RWPE1 (cell line): ENCODE data around the gene OR10G7.

ENCODE experiments used
- CTCF ChIA-PET: fragments of 350-600 bp; sonication (Branson Sonifier 250); formaldehyde crosslinking; extraction: SDS; loops from one replicate; lab custom pipeline; 2021; lab: Yijun Ruan, JAX
- POLR2A ChIA-PET: fragments of 400-600 bp; formaldehyde crosslinking; extraction: SDS; loops from one replicate; lab custom pipeline; 2020; ENCODE audit warnings: antibody characterized with exemption; ENCODE audit not compliant: low non-redundant PET; lab: Yijun Ruan, JAX
- DNase-seq: peaks from one replicate; pipeline ENCODE4 v3.0.0; 2012; ENCODE audit warnings: low spot score
- H3K27ac ChIP-seq: fragments of 450-650 bp; 2 replicates; pipeline ENCODE4 v1.5.1; 2017
- CTCF ChIP-seq: fragments of 450-650 bp; conservative IDR thresholded peaks from 2 replicates; pipeline ENCODE4 v1.5.1; 2017; ENCODE audit warnings: low read depth, mild to moderate bottlenecking

OR10G7 gene

GRCh38 chr11:124079631-124080326 is 38.7 kb upstream of the OR10G7 start:
- POLR2A ChIA-PET, result no interaction called here
- no peak for TF ChIP-seq CTCF
- H3K27ac ChIP-seq, result no peak overlapping the region
- CTCF ChIA-PET, result interaction anchor here (1.1 to 1.3 kb wide), 2 partner anchors 8 to 119 kb away, joined by 5 to 6 read pairs; no protein-coding TSS in a partner anchor
- no peak for DNase-seq

GRCh38 chr11:124078591-124078990 is 37.5 kb upstream of the OR10G7 start:
- POLR2A ChIA-PET, result no interaction called here
- no peak for TF ChIP-seq CTCF
- no peak for DNase-seq
- CTCF ChIA-PET, result no interaction called here
- no peak overlapping the region for H3K27ac ChIP-seq

GRCh38 chr11:124077266-124077665 is 36.1 kb upstream of the OR10G7 start:
- CTCF ChIA-PET, result no interaction called here
- POLR2A ChIA-PET, result no interaction called here
- H3K27ac ChIP-seq, result no peak overlapping the region
- no peak for DNase-seq
- TF ChIP-seq CTCF, result no peak

GRCh38 chr11:124075841-124076651 is 34.9 kb upstream of the OR10G7 start:
- ChIA-PET POLR2A (no interaction called here), CTCF (no interaction called here)
- no peak for TF ChIP-seq CTCF
- H3K27ac ChIP-seq, result no peak overlapping the region
- no peak for DNase-seq

- POLR2A ChIA-PET, result no interaction called here
- CTCF ChIA-PET, result no interaction called here
Measured at GRCh38 chr11:124075492-124075840, 34.3 kb upstream of the OR10G7 start.

GRCh38 chr11:124074554-124074953 is 33.4 kb upstream of the OR10G7 start:
- TF ChIP-seq CTCF, result no peak
- DNase-seq, result no peak
- ChIA-PET POLR2A (no interaction called here), CTCF (no interaction called here)
- no peak overlapping the region for H3K27ac ChIP-seq

More at GRCh38 chr11:124075492-124075840, 34.3 kb upstream of the OR10G7 start:
- no peak overlapping the region for H3K27ac ChIP-seq
- no peak for DNase-seq
- no peak for TF ChIP-seq CTCF
